Liver (tissue), 9 donors: ENCODE data around the gene TFCP2. TPM values are rescaled to one million over a fixed set of nuclear protein-coding genes. Genes with fewer than 3 reads are reported as not detected.

Experiments used
- DNase-seq: peaks from one replicate; pipeline ENCODE4 v3.0.0-alpha.2; 2017; ENCODE audit warnings: low spot score
- H3K27ac ChIP-seq, 2 donors: one replicate each; pipeline ENCODE4 v1.7.0; 2013; ENCODE audit warnings: inconsistent platforms in 2 of 2, low read length in 2 of 2, control low read depth in 1 of 2, low read depth in 1 of 2, mild to moderate bottlenecking in 1 of 2
- H3K27me3 ChIP-seq, 4 donors: one replicate each; pipeline versions ENCODE4 v1.6.1 to v1.7.0; 2013; ENCODE audit warnings: low read length in 3 of 4, inconsistent platforms in 1 of 4, mild to moderate bottlenecking in 1 of 4, moderate library complexity in 1 of 4; ENCODE audit not compliant: control insufficient read depth in 4 of 4, insufficient read depth in 4 of 4
- H3K36me3 ChIP-seq, 4 donors: one replicate each; pipeline versions ENCODE4 v1.6.1 to v1.7.0; 2013; ENCODE audit warnings: low read length in 3 of 4, mild to moderate bottlenecking in 3 of 4, low read depth in 1 of 4, moderate library complexity in 1 of 4; ENCODE audit not compliant: control insufficient read depth in 4 of 4, insufficient read depth in 3 of 4
- H3K4me1 ChIP-seq, 4 donors: one replicate each; pipeline versions ENCODE4 v1.6.1 to v1.7.0; 2013; ENCODE audit warnings: low read length in 3 of 4, mild to moderate bottlenecking in 3 of 4, moderate library complexity in 1 of 4; ENCODE audit not compliant: control insufficient read depth in 4 of 4, insufficient read depth in 4 of 4
- H3K4me3 ChIP-seq, 3 donors: one replicate each; pipeline versions ENCODE4 v1.6.1 to v1.7.0; 2013; ENCODE audit warnings: low read length in 3 of 3, control low read depth in 1 of 3, low read depth in 1 of 3, mild to moderate bottlenecking in 1 of 3
- H3K9ac ChIP-seq, 2 donors: one replicate each; pipeline ENCODE4 v1.7.0; 2013; ENCODE audit warnings: low read length in 2 of 2, mild to moderate bottlenecking in 2 of 2, moderate library complexity in 2 of 2, control low read depth in 1 of 2, low read depth in 1 of 2
- H3K9me3 ChIP-seq, 4 donors: one replicate each; pipeline versions ENCODE4 v1.6.1 to v1.7.0; 2013; ENCODE audit warnings: low read length in 3 of 4; ENCODE audit not compliant: control insufficient read depth in 4 of 4
- EGR1 ChIP-seq, 2 donors: IDR thresholded peaks; 2 replicates each; pipeline ENCODE4 v1.6.1; 2016 to 2018; ENCODE audit warnings: antibody characterized with exemption in 2 of 2, low read depth in 2 of 2
- FOXA1 ChIP-seq: IDR thresholded peaks from 2 replicates; pipeline ENCODE4 v1.6.1; 2016; ENCODE audit warnings: antibody characterized with exemption
- FOXA2 ChIP-seq: IDR thresholded peaks from 2 replicates; pipeline ENCODE4 v1.6.1; 2016; ENCODE audit warnings: antibody characterized with exemption
- GABPA ChIP-seq, 2 donors: IDR thresholded peaks in 1 of 2; conservative IDR thresholded peaks in 1 of 2; 2 replicates each; pipeline ENCODE4 v1.6.1; 2016; ENCODE audit warnings: antibody characterized with exemption in 2 of 2, mild to moderate bottlenecking in 1 of 2, moderate library complexity in 1 of 2
- HNF4A ChIP-seq, 2 donors: conservative IDR thresholded peaks; 2 replicates each; pipeline ENCODE4 v1.6.1; 2016; ENCODE audit warnings: antibody characterized with exemption in 2 of 2, mild to moderate bottlenecking in 2 of 2
- HNF4G ChIP-seq: IDR thresholded peaks from 2 replicates; pipeline ENCODE4 v1.6.1; 2016; ENCODE audit warnings: antibody characterized with exemption
- JUND ChIP-seq, 2 donors: IDR thresholded peaks; 2 replicates each; pipeline ENCODE4 v1.6.1; 2016; ENCODE audit warnings: antibody characterized with exemption in 2 of 2
- NR2F2 ChIP-seq: IDR thresholded peaks from 2 replicates; pipeline ENCODE4 v1.6.1; 2016; ENCODE audit warnings: antibody characterized with exemption
- RAD21 ChIP-seq, 2 donors: IDR thresholded peaks; 2 replicates each; pipeline ENCODE4 v1.6.1; 2016; ENCODE audit warnings: antibody characterized with exemption in 2 of 2, mild to moderate bottlenecking in 2 of 2
- RXRA ChIP-seq, 2 donors: IDR thresholded peaks; 2 replicates each; pipeline ENCODE4 v1.6.1; 2017 to 2018; ENCODE audit warnings: antibody characterized with exemption in 2 of 2, mild to moderate bottlenecking in 1 of 2
- SP1 ChIP-seq: IDR thresholded peaks from 2 replicates; pipeline ENCODE4 v1.6.1; 2018; ENCODE audit warnings: antibody characterized with exemption, mild to moderate bottlenecking
- TAF1 ChIP-seq: conservative IDR thresholded peaks from 2 replicates; pipeline ENCODE4 v1.6.1; 2016; ENCODE audit warnings: antibody characterized with exemption, mild to moderate bottlenecking
- YY1 ChIP-seq: IDR thresholded peaks from 2 replicates; pipeline ENCODE4 v1.6.1; 2016; ENCODE audit warnings: antibody characterized with exemption, mild to moderate bottlenecking
- WGBS: extraction: QIAGEN DNeasy Blood & Tissue Kit; methylation state at CpG from one replicate; pipeline ENCODE4 v1.1.7; 2013; 5-methylcytosine and 5-hydroxymethylcytosine counted together
- polyA plus RNA-seq, 2 donors: library from polyadenylated mRNA; stranded (reverse) in 1 of 2; unstranded in 1 of 2; fragments of 200-250 nt in 1 of 2; fragments of >200 nt in 1 of 2; fragmentation: Nextera tagmentation in 1 of 2; extraction: Ambion mirVana in 1 of 2; gene quantifications; one replicate each; pipeline versions ENCODE4 v1.2.1 to v1.2.3, GENCODE V29; 2013 to 2015
- total RNA-seq, 2 donors: library from RNA; depleted of rRNA; stranded (reverse); fragments of >200 nt; gene quantifications; one replicate each; pipeline ENCODE4 v1.2.3, GENCODE V29; 2014
- TF ChIP-seq, protein P1 (sequence below): fragments of 150-350 bp; IDR thresholded peaks from 2 replicates; pipeline ENCODE4 v1.5.1; 2017; ENCODE audit warnings: improper control_type of control experiment, low read depth, low read length; ENCODE audit not compliant: missing input control
- TF ChIP-seq, protein P2 (sequence below): IDR thresholded peaks from 2 replicates; pipeline ENCODE4 v1.6.1; 2016; ENCODE audit warnings: antibody characterized with exemption
- TF ChIP-seq, protein P3 (sequence below): IDR thresholded peaks from 2 replicates; pipeline ENCODE4 v1.6.1; 2016; ENCODE audit warnings: antibody characterized with exemption, mild to moderate bottlenecking
- TF ChIP-seq, protein P4 (sequence below): IDR thresholded peaks from 2 replicates; pipeline ENCODE4 v1.6.1; 2016; ENCODE audit warnings: antibody characterized with exemption
- TF ChIP-seq, protein P5 (sequence below): IDR thresholded peaks from 2 replicates; pipeline ENCODE4 v1.6.1; 2016; ENCODE audit warnings: antibody characterized with exemption
- donor health status: healthy.
- donor health status: healthy.
- donor health status: healthy.
- donor health status: healthy.
- donor health status: healthy.

The TFCP2 gene
- total and polyA plus RNA-seq, 4 donors = 1.6 to 8.6 (median 5.1) TPM

DNA sequence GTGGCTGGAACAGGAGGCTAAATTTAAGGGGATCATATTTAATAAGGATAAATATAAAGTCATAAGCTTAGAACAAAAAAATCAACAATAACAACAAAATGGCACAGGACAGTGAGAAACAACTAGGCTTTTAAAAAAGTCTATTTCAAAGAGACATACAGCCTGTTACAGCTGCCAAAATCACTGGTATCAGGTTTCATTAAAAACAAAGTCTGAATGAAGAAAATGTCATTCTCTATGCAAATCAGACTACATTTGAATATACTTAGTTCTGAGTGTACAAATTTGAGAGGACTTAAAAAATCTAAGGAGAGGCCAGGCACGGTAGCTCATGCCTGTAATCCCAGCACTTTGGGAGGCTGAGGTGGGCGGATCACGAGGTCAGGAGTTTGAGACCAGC lies 44.0 kb downstream of the TFCP2 start:
- no peak overlapping the region for H3K4me3 ChIP-seq
- no peak overlapping the region for H3K9ac ChIP-seq
- H3K27ac ChIP-seq = no peak overlapping the region
- H3K4me1 ChIP-seq = no peaks in the 10 kb centered on the region
- 96% methylated on average over 3 of the region's 3 CpGs for WGBS
- no peaks in the 10 kb centered on the region for H3K27me3 ChIP-seq
- DNase-seq = no peak
- peaks cover 0 to 4% (median 1%) of the 10 kb centered on the region in 4 donors for H3K36me3 ChIP-seq
- no peaks in the 10 kb centered on the region for H3K9me3 ChIP-seq
- TF ChIP-seq NR2F2 = no peak
- no peak for TF ChIP-seq FOXA1
- TF ChIP-seq TAF1 = no peak
- TF ChIP-seq, protein P1, sequence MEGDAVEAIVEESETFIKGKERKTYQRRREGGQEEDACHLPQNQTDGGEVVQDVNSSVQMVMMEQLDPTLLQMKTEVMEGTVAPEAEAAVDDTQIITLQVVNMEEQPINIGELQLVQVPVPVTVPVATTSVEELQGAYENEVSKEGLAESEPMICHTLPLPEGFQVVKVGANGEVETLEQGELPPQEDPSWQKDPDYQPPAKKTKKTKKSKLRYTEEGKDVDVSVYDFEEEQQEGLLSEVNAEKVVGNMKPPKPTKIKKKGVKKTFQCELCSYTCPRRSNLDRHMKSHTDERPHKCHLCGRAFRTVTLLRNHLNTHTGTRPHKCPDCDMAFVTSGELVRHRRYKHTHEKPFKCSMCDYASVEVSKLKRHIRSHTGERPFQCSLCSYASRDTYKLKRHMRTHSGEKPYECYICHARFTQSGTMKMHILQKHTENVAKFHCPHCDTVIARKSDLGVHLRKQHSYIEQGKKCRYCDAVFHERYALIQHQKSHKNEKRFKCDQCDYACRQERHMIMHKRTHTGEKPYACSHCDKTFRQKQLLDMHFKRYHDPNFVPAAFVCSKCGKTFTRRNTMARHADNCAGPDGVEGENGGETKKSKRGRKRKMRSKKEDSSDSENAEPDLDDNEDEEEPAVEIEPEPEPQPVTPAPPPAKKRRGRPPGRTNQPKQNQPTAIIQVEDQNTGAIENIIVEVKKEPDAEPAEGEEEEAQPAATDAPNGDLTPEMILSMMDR = no peak
- no peak for TF ChIP-seq JUND (IDR thresholded peaks at IDR 0.05)
- TF ChIP-seq RXRA (IDR thresholded peaks at IDR 0.05) = no peak
- TF ChIP-seq HNF4A (conservative IDR thresholded peaks at IDR 0.05) = no peak
- TF ChIP-seq, protein P2, sequence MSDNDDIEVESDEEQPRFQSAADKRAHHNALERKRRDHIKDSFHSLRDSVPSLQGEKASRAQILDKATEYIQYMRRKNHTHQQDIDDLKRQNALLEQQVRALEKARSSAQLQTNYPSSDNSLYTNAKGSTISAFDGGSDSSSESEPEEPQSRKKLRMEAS = no peak
- TF ChIP-seq EGR1 (IDR thresholded peaks at IDR 0.05; ENCODE audit: low read depth in 2 of 2) = no peak
- TF ChIP-seq SP1 = no peak
- TF ChIP-seq YY1 = no peak
- TF ChIP-seq, protein P3, sequence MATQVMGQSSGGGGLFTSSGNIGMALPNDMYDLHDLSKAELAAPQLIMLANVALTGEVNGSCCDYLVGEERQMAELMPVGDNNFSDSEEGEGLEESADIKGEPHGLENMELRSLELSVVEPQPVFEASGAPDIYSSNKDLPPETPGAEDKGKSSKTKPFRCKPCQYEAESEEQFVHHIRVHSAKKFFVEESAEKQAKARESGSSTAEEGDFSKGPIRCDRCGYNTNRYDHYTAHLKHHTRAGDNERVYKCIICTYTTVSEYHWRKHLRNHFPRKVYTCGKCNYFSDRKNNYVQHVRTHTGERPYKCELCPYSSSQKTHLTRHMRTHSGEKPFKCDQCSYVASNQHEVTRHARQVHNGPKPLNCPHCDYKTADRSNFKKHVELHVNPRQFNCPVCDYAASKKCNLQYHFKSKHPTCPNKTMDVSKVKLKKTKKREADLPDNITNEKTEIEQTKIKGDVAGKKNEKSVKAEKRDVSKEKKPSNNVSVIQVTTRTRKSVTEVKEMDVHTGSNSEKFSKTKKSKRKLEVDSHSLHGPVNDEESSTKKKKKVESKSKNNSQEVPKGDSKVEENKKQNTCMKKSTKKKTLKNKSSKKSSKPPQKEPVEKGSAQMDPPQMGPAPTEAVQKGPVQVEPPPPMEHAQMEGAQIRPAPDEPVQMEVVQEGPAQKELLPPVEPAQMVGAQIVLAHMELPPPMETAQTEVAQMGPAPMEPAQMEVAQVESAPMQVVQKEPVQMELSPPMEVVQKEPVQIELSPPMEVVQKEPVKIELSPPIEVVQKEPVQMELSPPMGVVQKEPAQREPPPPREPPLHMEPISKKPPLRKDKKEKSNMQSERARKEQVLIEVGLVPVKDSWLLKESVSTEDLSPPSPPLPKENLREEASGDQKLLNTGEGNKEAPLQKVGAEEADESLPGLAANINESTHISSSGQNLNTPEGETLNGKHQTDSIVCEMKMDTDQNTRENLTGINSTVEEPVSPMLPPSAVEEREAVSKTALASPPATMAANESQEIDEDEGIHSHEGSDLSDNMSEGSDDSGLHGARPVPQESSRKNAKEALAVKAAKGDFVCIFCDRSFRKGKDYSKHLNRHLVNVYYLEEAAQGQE = no peak
- TF ChIP-seq FOXA2 = no peak
- TF ChIP-seq, protein P4, sequence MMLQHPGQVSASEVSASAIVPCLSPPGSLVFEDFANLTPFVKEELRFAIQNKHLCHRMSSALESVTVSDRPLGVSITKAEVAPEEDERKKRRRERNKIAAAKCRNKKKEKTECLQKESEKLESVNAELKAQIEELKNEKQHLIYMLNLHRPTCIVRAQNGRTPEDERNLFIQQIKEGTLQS = no peak
- TF ChIP-seq GABPA (IDR thresholded peaks at IDR 0.05 in 1 of 2, conservative IDR thresholded peaks at IDR 0.05 in 1 of 2) = no peak
- no peak for TF ChIP-seq HNF4G
- TF ChIP-seq, protein P5, sequence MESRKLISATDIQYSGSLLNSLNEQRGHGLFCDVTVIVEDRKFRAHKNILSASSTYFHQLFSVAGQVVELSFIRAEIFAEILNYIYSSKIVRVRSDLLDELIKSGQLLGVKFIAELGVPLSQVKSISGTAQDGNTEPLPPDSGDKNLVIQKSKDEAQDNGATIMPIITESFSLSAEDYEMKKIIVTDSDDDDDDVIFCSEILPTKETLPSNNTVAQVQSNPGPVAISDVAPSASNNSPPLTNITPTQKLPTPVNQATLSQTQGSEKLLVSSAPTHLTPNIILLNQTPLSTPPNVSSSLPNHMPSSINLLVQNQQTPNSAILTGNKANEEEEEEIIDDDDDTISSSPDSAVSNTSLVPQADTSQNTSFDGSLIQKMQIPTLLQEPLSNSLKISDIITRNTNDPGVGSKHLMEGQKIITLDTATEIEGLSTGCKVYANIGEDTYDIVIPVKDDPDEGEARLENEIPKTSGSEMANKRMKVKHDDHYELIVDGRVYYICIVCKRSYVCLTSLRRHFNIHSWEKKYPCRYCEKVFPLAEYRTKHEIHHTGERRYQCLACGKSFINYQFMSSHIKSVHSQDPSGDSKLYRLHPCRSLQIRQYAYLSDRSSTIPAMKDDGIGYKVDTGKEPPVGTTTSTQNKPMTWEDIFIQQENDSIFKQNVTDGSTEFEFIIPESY = no peak
- no peak for TF ChIP-seq RAD21 (IDR thresholded peaks at IDR 0.05)
